Breast epithelium (tissue), 3 donors: Measurements from ENCODE around the gene NEGR1.

Experiments used
- CTCF ChIP-seq, 3 donors: fragments of 450-650 bp; IDR thresholded peaks; one replicate each; pipeline ENCODE4 v1.5.1; 2016 to 2017; ENCODE audit warnings: antibody characterized with exemption in 3 of 3, mild to moderate bottlenecking in 3 of 3, moderate library complexity in 3 of 3
- POLR2A ChIP-seq: fragments of 450-650 bp; IDR thresholded peaks from one replicate; pipeline ENCODE4 v1.6.1; 2016; ENCODE audit warnings: antibody characterized with exemption, mild to moderate bottlenecking, moderate library complexity
- POLR2AphosphoS5 ChIP-seq, 3 donors: sonication (generic); formaldehyde crosslinking; IDR thresholded peaks; one replicate each; pipeline ENCODE4 v1.6.1; 2017; ENCODE audit warnings: antibody characterized with exemption in 3 of 3

GRCh38 chr1:71693581-71693980 lies 588.8 kb downstream of the NEGR1 start:
- TF ChIP-seq POLR2A = no peak
- no peak for TF ChIP-seq CTCF (IDR thresholded peaks at IDR 0.05)
- no peak for TF ChIP-seq POLR2AphosphoS5 (IDR thresholded peaks at IDR 0.05)
